ENCODE data around the gene C1orf35.
"Not testable (repeated sequence)": the region's sequence is repeated elsewhere in the genome, so short reads cannot be mapped to it uniquely, and the experiment has no call there.

C1orf35 gene

DNA sequence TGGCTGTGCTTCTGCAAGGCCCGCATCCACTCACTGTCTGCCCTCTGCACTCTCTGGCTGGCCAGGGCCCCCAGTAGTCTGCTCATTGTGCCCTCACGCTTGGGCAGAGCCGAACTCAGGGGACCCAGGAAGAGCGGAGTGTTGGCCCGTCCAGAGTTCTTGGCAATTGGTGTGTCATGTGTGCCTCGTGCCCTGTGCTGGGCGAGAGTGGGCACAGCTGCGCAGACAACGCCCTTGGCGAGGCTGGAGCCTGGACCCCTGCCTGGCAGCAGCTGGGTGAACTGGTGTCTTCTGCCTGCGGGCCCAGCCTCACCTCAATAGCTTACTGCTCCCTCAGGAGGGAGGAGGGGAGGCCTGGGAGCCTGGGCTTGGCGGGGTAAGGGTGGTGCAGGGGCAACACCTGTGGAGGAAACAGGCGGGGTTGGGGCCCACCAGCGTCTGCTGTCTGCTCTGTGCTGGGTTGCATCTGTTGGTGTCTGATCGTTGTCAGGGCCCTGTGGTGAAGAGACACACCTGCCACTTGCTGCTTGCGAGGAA is 39.1 kb upstream of the C1orf35 start:
- no peak for DNase-seq (ENCODE audit: low read depth in 3 of 3)

DNA sequence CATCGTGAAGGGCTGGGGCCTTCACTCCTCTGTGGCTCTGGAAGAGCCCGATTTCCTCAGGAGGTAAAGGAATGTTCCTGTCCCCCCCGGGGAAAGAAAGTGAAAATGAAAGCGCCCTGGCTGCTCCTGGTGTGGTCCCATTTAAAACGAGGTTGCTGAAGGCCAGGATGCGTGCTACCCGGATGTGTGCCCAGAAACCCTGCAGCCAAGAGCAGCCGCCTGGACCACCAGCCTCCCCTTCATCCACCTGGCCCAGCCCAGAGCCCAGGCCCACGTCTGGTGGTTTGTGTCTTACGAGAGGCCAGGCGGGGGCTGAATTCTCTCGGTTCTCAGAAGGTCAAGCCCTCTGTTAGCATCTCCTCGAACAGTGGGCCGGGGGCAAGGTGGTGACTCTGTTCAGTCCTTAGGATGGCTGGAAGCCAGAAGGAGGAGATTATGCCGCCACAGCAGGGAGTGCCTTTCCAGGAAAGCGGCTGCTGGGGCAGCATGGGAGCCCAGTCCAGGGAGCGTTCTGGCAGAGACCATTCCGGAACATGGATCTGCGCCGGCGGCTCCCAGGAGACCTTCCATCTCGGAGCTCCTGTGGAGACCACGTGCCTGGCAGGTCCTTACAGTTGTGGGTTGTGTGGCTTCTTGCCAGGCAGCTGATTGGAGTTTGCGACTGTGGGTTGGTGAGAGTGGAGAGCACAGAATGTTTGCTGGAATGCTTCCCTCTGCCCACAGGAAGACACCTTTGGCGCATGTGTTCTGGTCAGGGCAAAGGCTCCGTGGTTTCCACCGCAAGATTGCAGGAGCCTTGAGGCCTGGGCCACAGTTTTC is 38.3 kb upstream of the C1orf35 start:
- DNase-seq (ENCODE audit: low read depth in 3 of 3): no peak

DNA sequence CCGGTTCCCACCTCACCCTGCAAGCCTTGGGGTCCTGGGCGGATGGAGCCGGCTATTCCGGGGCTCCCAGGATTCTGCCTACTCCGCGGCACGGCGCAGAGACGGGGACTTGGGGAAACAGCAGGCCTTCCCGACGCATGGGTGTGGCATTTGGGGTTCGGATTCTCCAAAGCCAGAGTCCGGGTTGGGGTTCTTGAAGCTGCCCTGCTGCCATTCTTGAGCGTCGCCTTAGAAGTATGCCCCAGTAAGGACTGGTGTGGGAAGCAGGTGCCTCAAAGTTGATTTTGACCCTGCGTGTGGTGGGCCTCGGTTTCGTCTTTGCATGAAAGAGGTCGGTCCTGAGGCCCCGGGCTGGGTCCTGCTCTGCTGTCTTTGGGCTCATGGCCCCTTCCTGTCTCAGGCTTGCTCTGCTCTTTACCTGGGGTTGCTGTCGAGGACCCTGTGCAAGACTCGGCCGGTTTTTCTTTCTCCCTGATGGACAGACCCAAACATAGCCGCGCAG is 37.6 kb upstream of the C1orf35 start:
- no peak for DNase-seq (ENCODE audit: low read depth in 3 of 3)

DNA sequence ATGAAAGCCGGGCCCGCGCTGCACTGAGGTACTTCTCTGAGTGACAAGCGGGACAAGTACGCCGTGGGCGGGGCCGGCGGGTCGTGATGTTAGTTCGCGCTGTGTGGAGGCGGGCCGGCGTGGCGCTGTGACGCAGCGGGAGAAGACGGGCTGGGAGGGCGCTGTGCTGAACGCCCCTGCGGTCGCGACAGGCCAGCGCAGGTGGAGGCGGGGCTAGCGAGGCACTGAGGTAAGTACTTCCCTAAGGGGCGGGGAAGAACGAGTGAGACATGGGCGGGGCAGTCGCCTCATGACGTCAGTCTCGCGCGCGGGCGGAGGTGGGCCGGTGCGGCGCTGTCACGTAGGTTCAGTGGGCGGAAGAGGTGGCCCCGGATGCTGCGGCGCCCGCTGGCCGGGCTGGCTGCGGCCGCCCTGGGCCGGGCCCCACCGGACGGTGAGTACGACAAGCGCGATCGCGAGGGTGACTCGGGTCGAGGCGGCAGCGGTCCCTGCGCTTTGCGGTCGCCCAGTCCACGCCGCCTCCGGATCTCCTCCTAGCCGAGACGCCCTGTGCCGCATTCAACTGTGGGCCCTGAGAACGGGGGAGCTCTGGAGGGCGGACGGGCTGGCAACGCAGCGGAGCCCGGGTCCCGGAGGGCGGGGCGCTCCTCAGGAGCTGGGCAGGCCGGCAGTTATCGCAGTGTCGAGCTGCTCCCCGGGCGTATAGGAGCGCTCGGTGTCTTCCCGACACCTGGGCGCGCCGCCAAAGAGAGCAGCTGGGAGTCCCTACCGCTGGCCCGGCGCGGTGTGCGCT is 37.0 kb upstream of the C1orf35 start, which contains the start of gene GUK1:
GUK1 (plus strand) TSS at position 349 of the 793 bp plus-strand sequence; CDS start at position 373, 24 bp downstream.
- peak; percentile 99 to 100 (median 100) for DNase-seq (ENCODE audit: low read depth in 3 of 3)

DNA sequence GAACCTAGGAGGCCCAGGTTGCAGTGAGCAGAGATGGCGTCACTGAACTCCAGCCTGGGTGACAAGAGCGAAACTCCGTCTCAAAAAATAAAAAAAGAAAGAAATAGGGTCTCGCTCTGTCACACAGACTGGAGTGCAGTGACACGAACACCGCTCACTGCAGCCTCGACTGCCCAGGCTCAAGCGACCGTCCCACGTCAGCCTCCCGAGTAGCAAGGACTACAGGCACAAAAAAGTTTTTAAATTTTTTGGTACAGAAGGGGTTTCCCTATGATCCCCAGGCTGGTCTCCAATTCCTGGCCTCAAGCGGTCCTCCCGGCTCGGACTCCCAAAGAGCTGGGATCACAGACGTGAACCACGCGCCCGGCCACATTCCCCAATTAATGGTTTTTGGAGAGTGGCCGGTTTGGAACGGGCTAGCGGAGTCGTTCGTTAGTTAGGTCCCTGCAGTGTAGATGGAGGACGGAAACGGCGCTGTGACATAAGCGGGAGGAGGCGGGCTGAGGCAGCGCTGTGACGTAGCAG is 36.3 kb upstream of the C1orf35 start:
- DNase-seq (ENCODE audit: low read depth in 3 of 3): no peak

DNA sequence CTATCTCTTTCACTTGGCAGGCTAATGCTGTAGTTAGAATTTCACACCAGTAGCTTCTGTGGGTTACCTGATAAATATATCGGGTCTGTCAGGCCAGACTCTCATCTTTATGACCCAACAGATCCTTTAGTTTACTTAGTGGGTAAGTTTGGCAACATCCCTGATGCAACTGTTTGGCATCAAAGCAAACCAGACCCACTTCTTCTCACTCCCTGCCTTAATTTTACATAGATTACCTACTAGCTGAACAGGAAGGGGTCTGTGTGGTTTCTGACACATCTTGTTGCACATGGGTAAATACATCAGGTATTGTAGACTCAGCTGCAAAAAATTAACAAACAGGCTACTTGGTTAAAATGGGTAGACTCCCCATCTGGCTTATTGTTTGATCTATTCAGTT is 33.8 kb upstream of the C1orf35 start:
- no peak for DNase-seq (ENCODE audit: low read depth in 3 of 3)

DNA sequence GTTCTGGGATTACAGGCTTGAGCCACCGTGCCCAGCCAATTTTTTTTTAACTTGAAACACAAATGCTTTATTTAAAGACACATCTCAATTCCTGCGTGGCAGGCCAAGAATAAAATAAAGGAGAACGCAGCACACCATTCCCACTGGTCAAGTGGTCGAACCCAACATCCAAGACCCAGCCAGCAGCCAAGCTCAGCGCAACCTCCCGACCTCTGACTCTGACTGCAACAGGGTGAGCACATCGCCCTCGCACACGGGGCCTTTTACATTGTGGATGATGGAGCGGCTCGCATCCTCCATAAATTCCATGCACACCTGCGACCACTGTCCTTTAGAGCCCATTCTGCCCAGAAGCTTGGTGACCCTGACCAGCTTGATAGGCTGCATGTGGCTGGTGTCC is 31.5 kb upstream of the C1orf35 start:
- no peak for DNase-seq (ENCODE audit: low read depth in 3 of 3)

DNA sequence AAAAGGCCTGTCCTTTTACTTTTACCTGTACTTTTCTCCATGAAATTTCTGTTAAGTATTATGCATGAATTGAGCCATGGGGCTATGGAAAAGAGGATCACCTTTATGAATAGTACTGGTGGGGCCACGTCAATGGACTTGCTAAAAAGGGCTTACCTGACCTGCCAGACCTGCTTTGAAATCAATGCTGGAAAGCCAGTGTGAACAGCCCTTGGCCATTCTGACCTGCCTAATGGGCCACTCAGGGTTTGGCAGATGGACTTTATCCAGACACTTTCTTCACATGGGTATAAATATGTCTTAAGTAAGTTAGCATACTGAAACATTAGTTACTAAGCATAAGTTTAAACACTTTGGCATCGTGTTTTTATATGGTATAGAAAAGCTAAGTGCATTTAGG is 28.6 kb upstream of the C1orf35 start:
- DNase-seq (ENCODE audit: low read depth in 3 of 3): no peak

DNA sequence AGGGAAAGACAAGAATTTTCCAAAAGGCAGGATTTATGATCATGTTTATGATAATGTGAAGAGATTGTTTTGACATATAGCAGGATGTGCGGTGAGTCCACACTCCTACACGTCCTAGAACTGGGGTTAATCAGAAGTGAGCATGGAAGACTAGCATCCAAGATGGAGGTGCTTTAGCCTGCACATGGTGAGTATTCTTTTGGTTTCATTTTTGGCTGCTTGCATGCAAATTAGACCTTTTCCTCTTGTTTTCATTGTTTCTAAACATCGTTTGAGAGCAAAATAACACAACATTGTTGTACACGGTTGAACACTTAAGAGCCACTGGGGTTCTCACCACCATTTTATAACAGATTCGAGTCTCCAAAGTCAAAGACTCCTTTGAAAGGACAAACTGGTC is 22.1 kb upstream of the C1orf35 start:
- DNase-seq (ENCODE audit: low read depth in 3 of 3): no peak

DNA sequence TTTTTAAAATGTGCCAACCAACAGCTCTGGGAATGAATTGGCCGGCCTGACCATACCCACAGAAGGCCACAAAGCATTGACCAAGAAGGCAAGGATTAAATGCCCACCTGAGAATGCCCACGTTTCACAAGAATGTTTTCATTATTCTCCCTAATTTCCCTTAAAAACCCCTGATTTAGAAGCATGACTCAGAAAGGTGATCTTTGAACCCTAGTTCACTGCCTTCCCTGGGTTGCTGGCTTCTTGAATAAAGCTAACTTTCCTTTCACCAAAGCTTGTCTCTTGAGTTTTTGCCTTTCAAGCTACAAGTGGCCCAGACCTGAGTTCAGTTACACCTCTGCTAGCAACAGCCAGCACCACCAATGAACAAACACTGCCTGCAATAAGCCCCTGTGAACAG is 20.4 kb upstream of the C1orf35 start:
- no peak for DNase-seq (ENCODE audit: low read depth in 3 of 3)

DNA sequence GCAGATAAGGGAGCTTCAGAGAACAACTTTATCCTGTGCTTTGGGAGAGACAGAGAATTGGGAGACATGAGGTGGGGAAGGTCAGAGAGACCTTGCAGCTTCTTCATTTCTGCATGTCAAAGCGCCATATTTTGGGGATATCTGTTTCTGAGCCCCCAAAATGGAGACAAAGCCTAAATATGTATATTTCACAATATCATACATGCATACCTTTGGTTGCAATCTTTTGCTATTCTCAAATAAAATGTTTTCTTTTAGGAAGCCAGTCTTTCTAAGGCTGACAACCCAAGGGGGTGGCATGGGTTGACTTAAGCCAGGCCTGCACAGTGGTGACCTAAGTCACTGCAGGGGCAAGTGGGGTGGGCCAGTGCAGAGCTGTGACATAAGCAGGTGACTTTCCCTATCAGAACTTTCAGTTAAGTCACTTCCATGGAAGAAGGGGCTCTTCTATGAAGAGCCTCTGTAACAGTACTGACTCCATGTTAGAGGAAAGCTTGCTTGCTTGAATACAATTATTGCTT is 19.9 kb upstream of the C1orf35 start:
- no peak for DNase-seq (ENCODE audit: low read depth in 3 of 3)

DNA sequence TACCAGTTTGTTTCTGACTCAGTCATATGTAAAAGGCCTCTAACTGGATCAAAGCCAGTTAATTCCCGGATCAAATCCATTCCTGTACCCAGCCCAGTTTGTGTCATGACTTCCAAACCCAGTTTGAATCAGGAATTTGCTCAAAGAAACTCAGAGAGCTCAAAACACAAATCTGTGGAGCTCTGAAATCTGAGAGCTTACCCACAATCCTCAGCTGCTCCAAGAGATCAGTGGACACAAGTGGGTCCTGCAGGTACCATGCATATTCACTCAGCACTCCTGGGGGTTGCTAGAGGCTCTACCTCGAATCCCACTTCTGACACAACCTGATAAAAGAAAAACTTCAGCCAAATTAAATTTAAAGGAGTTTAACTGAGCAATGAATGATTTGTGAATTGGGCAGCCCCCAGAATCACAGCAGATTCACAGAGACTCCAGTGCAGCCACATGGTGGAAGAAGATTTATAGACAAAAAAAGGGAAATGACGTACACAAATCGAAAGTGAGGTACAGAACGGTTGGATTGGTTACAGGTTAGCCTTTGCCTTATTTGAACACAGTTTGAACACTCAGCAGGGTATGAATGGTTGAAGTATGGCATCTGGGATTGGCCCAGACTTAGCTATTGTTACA is 17.8 kb upstream of the C1orf35 start:
- DNase-seq (ENCODE audit: low read depth in 3 of 3): no peak

DNA sequence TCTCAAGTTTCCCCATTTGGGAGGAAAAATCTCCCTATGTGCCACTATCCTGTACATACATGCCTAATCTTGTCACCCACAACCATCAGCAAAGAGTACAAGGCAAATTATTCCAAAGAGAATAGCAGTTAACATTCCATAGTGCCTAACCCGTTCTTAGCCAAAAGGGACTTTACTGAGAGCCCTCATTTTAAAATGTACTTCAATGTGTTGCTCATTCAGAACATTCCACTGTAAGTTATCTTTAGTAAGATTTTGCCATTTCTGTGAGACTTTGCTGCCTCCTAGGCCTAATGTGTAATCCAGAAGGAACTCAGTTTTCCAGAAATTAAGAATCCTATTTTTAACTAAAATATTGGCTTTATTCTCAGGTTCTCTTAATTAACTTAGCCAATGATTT is 17.2 kb upstream of the C1orf35 start:
- no peak for DNase-seq (ENCODE audit: low read depth in 3 of 3)

DNA sequence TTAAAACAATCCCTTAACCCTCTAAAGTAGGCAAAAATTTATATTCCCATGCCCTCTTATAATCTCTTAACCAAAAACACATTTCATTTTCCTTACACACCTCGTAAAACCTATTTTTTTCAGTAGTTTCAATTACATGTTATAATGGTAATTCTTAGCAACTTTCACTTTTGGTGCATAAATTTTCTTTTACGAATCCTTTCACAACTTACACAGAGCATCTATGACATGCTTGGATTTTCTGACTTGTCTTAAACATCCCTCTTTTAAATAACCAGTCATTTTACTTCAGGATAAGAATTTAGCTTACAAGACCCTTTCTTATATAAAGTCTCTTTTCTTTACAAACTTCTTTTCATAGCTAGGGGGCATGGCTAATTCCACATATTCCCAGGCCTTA is 14.9 kb upstream of the C1orf35 start:
- no peak for DNase-seq (ENCODE audit: low read depth in 3 of 3)

DNA sequence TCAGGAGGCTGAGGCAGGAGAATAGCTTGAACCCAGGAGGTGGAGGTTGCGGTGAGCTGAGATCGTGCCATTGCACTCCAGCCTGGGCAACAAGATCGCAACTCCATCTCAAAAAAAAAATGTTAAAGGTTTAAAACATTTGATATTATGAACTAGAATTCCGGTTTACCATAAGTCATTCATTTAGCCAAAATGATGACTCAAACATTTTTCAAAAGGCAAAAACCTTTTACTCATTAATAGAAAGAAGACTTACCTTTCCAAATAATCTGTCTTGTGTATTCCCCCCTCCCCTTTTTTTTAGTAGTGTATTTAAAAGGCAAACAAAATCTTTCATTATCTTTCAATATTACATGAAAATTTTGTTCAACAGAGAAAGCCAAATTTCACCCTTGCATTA is 14.2 kb upstream of the C1orf35 start:
- no peak for DNase-seq (ENCODE audit: low read depth in 3 of 3)

DNA sequence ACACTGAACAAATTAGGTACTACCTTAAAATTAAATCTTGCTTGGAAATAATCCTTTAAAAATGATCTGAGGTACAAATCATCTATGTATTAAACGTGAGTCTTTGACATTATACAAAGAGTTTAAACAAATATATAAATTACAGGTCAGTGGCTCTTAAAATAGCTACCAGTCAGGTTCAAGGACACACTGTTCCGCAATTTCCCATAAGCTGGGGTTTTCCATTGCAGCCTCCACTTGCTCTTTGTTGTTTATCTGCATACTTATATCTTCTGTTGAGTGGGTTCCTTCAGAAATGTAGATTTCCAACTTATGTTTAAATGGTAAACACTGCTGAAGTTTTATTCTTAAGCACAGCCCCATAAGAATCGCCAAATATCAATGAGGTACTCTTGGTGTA is 11.7 kb upstream of the C1orf35 start:
- no peak for DNase-seq (ENCODE audit: low read depth in 3 of 3)

DNA sequence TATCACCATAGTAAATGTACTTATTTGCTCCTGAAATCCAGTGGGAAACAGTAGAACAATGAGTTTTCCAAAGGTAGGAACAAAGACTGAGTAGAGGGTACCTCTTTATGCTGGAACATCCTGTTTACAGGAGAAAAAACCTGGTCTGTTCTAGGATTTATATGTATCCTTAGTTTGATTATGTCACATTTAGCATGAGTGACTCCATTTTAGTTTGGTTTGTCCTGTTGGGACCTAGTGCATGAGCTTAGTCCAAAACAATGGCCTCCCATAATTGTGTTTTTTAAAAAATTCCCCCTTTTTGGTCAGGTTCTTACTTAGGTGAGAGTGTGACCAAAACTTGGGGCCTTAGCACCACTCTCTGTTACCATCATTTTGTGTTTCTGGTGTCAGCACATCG is 9.5 kb upstream of the C1orf35 start:
- DNase-seq (ENCODE audit: low read depth in 3 of 3): no peak

DNA sequence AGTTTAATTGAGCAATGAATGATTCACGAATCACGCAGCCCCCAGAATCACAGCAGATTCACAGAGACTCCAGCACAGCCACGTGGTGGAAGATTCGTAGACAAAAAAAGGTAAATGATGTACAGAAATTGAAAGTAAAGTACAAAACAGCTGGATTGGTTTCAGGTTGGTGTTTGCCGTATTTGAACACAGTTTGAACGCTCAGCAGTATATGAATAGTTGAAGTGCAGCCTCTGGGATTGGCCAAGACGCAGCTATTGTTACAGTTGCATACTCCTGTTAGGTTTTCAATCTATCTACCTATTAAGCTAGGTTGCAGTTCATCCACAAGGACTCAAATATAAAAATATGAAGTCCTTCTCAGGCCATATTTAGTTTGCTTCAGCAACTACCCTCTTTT is 9.0 kb upstream of the C1orf35 start:
- no peak for DNase-seq (ENCODE audit: low read depth in 3 of 3)

DNA sequence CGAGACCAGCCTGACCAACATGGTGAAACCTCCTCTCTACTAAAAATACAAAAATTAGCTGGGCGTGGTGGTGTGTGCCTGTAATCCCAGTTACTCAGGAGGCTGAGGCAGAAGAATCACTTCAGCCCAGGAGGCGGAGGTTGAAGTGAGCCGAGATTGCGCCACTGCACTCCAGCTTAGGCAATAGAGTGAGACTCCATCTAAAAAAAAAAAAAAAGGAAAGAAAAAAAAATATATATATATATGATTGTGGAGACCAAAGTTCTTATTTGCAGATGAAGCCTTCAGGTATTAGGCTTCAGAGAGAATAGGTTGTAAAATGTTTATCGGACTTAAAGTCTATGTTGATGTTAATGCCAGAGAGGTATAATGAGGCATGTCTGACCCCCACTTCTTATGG is 8.2 kb upstream of the C1orf35 start:
- not testable (repeated sequence) for DNase-seq (ENCODE audit: low read depth in 3 of 3)

DNA sequence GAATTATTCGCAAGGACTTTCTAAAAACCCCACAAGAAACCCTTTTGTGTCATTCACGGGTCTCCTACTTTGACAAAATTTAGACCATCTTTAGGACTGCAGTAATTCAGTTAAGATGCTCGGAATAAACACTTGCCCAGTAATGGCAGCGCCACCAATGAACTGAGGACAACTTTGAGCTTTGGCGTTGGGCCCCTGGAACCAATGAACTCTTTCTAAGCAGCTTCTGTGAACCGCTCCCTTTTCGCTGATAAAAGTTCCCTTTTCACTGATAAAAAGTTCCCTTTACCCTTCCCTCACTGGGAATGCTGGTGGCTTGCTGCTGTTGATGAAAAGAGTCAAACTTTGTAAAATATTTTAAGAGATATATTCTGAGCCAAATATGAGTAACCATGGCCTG is 7.4 kb upstream of the C1orf35 start:
- no peak for DNase-seq (ENCODE audit: low read depth in 3 of 3)

DNA sequence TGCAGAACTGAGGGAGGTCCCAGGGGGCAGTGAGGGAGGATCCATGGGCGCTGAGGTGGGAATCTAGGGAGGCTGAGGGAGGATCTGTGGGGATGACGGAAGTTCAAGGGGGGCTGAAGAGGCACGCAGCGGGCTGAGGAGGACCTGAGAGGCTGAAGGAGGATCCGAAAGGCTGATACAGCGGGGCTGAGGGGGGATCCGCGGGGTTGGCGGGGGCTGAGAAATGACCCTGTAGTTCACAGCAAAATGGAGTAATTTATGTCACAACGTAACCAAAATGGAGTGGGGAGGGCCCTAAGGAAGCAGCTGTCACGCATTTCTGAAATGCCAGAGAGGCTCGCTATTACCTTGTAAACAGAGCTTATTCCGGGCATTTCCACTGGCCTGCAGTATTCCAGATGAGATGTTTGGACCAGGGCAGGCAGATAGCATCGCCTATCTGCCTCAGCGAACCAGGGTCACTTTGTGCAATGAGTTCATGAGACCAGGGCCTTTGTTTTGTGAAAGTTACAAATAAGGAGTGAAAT is 6.9 kb upstream of the C1orf35 start:
- DNase-seq (ENCODE audit: low read depth in 3 of 3): no peak
